ENCODE data around the gene HNRNPM.

The HNRNPM gene

GRCh38 chr19:8468761-8469373 lies 24.1 kb downstream of the HNRNPM start:
- Histone ChIP-seq H3K9ac (ENCODE audit: low read length) (no peak overlapping the region), H2AFZ (ENCODE audit: low read length) (no peak overlapping the region), H3K4me3 (ENCODE audit: low read length) (no peak overlapping the region), H3K36me3 (replicated peaks; ENCODE audit: insufficient read depth, low read length) (peaks cover 44% of the 10 kb centered on the region), H3K27ac (ENCODE audit: low read length) (no peak overlapping the region), H3K9me3 (replicated peaks; ENCODE audit: insufficient read depth, low read length) (no peaks in the 10 kb centered on the region), H4K20me1 (ENCODE audit: insufficient read depth, low read length) (no peaks in the 10 kb centered on the region), H3F3A (ENCODE audit: insufficient read depth, low read length) (peaks cover 12% of the 10 kb centered on the region), H3K4me2 (ENCODE audit: low read depth, low read length) (no peak overlapping the region), H3K4me1 (ENCODE audit: low read length) (peaks cover 12% of the 10 kb centered on the region), H3K27me3 (replicated peaks; ENCODE audit: insufficient read depth, low read length) (no peaks in the 10 kb centered on the region), H3K9me2 (replicated peaks; ENCODE audit: insufficient read depth, low read length) (no peaks in the 10 kb centered on the region), H3K79me2 (ENCODE audit: low read length) (peaks cover 79% of the 10 kb centered on the region)
- TF ChIP-seq EZH2 (optimal IDR thresholded peaks at IDR 0.05; ENCODE audit: low read depth, low read length) (no peak), CTCF (IDR thresholded peaks at IDR 0.05; ENCODE audit: low read length) (no peak), EZH2phosphoT487 (IDR thresholded peaks at IDR 0.05; ENCODE audit: low read length) (no peak)
- DNase-seq, result no peak

- H3K27ac ChIP-seq (ENCODE audit: low read length), result no peak overlapping the region
- no peak for DNase-seq
- TF ChIP-seq CTCF (IDR thresholded peaks at IDR 0.05; ENCODE audit: low read length) (no peak), EZH2phosphoT487 (IDR thresholded peaks at IDR 0.05; ENCODE audit: low read length) (no peak), EZH2 (optimal IDR thresholded peaks at IDR 0.05; ENCODE audit: low read depth, low read length) (no peak)
- H3K79me2 ChIP-seq (ENCODE audit: low read length), result peaks cover 76% of the 10 kb centered on the region
- no peaks in the 10 kb centered on the region for H3K9me3 ChIP-seq (replicated peaks; ENCODE audit: insufficient read depth, low read length)
- no peak overlapping the region for H2AFZ ChIP-seq (ENCODE audit: low read length)
- H3K9ac ChIP-seq (ENCODE audit: low read length), result no peak overlapping the region
- no peak overlapping the region for H3K4me2 ChIP-seq (ENCODE audit: low read depth, low read length)
- H3K4me1 ChIP-seq (ENCODE audit: low read length), result peaks cover 19% of the 10 kb centered on the region
- H3K27me3 ChIP-seq (replicated peaks; ENCODE audit: insufficient read depth, low read length), result no peaks in the 10 kb centered on the region
- no peaks in the 10 kb centered on the region for H4K20me1 ChIP-seq (ENCODE audit: insufficient read depth, low read length)
- H3K4me3 ChIP-seq (ENCODE audit: low read length), result no peak overlapping the region
- peaks cover 40% of the 10 kb centered on the region for H3K36me3 ChIP-seq (replicated peaks; ENCODE audit: insufficient read depth, low read length)
- H3K9me2 ChIP-seq (replicated peaks; ENCODE audit: insufficient read depth, low read length), result no peaks in the 10 kb centered on the region
- peaks cover 18% of the 10 kb centered on the region for H3F3A ChIP-seq (ENCODE audit: insufficient read depth, low read length)
Observed at GRCh38 chr19:8469613-8470368, 25.0 kb downstream of the HNRNPM start.

GRCh38 chr19:8473648-8474476 lies 29.1 kb downstream of the HNRNPM start:
- H3K4me3 ChIP-seq (ENCODE audit: low read length), result peak overlapping the region; percentile 7; the same call in 1 of the 2 replicates
- peak; percentile 21 for DNase-seq
- H4K20me1 ChIP-seq (ENCODE audit: insufficient read depth, low read length), result peaks cover 21% of the 10 kb centered on the region
- no peak overlapping the region for H2AFZ ChIP-seq (ENCODE audit: low read length)
- no peaks in the 10 kb centered on the region for H3K27me3 ChIP-seq (replicated peaks; ENCODE audit: insufficient read depth, low read length)
- H3K4me1 ChIP-seq (ENCODE audit: low read length), result peaks cover 19% of the 10 kb centered on the region
- H3K4me2 ChIP-seq (ENCODE audit: low read depth, low read length), result peak overlapping the region; percentile 29
- H3K79me2 ChIP-seq (ENCODE audit: low read length), result peaks cover 82% of the 10 kb centered on the region
- H3K36me3 ChIP-seq (replicated peaks; ENCODE audit: insufficient read depth, low read length), result peaks cover 20% of the 10 kb centered on the region
- peaks cover 18% of the 10 kb centered on the region for H3F3A ChIP-seq (ENCODE audit: insufficient read depth, low read length)
- no peak for TF ChIP-seq EZH2phosphoT487 (IDR thresholded peaks at IDR 0.05; ENCODE audit: low read length)
- TF ChIP-seq CTCF (IDR thresholded peaks at IDR 0.05; ENCODE audit: low read length), result no peak
- no peak for TF ChIP-seq EZH2 (optimal IDR thresholded peaks at IDR 0.05; ENCODE audit: low read depth, low read length)
- H3K9ac ChIP-seq (ENCODE audit: low read length), result no peak overlapping the region
- H3K27ac ChIP-seq (ENCODE audit: low read length), result peak overlapping the region; percentile 60; the same call in 1 of the 2 replicates
- no peaks in the 10 kb centered on the region for H3K9me3 ChIP-seq (replicated peaks; ENCODE audit: insufficient read depth, low read length)
- H3K9me2 ChIP-seq (replicated peaks; ENCODE audit: insufficient read depth, low read length), result no peaks in the 10 kb centered on the region
